ENCODE measurements around the gene FILIP1.

Gene FILIP1

GRCh38 chr6:75291744-75292143 lies 201.9 kb downstream of the FILIP1 start:
- DNase-seq (ENCODE audit: low read depth in 2 of 2), result no peak

DNA sequence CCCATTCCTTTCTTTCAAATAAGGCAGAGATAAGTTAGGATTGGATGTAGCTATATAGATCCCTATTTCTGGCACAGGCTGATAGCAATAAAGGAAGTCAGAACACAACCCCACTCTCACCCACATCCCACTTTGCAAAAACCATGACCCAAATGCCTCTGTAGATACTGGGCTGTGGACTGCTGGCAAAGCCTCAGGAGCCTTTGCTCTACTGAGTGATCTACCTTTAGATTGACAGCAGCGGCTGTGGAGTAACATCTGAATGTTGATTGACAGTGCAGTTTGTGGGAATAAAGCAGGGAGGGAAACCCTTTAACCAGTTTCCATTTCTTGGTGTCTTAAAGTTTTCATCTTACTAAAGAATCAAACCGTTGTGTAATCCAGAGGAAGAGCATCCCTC lies 202.3 kb downstream of the FILIP1 start:
- DNase-seq (ENCODE audit: low read depth in 2 of 2), result no peak

GRCh38 chr6:75290136-75290945 lies 203.3 kb downstream of the FILIP1 start:
- no peak for DNase-seq (ENCODE audit: low read depth in 2 of 2)

- no peak for DNase-seq (ENCODE audit: low read depth in 2 of 2)
These were observed 205.6 kb downstream of the FILIP1 start for GRCh38 chr6:75288023-75288422.

- no peak for DNase-seq (ENCODE audit: low read depth in 2 of 2)
These were observed 206.2 kb downstream of the FILIP1 start for GRCh38 chr6:75287424-75287823.

GRCh38 chr6:75286955-75287354 lies 206.6 kb downstream of the FILIP1 start:
- no peak for DNase-seq (ENCODE audit: low read depth in 2 of 2)

DNA sequence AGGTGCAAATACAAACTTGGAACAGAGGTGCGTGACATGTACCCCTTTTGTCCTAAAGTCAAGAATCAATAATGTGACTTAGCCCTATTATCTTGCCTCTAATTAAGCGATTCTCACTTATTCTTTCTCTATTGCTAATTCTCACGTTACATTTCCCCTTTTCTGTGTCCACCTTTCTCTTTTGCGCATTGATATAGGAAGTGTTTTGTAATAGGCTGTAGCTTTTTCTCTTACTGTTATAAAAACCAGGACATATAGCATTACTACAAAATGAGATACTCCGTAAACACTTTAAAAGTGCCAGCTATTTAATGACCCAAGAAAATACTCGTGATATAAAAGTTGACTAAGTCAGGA lies 208.3 kb downstream of the FILIP1 start:
- no peak for DNase-seq (ENCODE audit: low read depth in 2 of 2)

- peak; percentile 93 to 96 for DNase-seq (ENCODE audit: low read depth in 2 of 2)
These were observed 208.8 kb downstream of the FILIP1 start, which contains the start of gene TMEM30A for GRCh38 chr6:75284632-75285282. Gene TMEM30A, minus strand, starts transcription at chr6:75284792. Its CDS starts 154 bp downstream, at chr6:75284638.

- DNase-seq (ENCODE audit: low read depth in 2 of 2), result peak in 1 of 2 donors; percentile 4
These were observed 209.5 kb downstream of the FILIP1 start for GRCh38 chr6:75283907-75284631.

GRCh38 chr6:75282706-75283105 lies 210.9 kb downstream of the FILIP1 start:
- DNase-seq (ENCODE audit: low read depth in 2 of 2), result no peak

DNA sequence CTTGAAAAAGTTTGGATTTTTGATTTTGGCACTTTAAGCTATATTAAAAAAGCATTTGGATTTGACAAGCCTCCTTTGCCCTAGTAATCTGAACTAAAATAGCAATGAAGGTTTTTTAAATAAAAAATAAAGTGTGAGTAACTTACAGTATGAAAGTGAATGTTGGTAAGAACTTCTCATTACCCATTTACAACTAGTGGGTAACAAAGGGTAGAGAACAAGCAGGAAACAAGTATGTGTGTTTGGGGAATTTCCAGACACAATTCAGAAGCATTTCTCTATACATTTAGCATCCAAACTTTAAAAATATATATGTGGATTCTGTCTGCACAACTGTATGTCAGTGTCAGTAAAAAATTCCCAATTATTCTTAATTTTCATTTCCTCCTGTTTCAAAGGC lies 211.9 kb downstream of the FILIP1 start:
- no peak for DNase-seq (ENCODE audit: low read depth in 2 of 2)

DNA sequence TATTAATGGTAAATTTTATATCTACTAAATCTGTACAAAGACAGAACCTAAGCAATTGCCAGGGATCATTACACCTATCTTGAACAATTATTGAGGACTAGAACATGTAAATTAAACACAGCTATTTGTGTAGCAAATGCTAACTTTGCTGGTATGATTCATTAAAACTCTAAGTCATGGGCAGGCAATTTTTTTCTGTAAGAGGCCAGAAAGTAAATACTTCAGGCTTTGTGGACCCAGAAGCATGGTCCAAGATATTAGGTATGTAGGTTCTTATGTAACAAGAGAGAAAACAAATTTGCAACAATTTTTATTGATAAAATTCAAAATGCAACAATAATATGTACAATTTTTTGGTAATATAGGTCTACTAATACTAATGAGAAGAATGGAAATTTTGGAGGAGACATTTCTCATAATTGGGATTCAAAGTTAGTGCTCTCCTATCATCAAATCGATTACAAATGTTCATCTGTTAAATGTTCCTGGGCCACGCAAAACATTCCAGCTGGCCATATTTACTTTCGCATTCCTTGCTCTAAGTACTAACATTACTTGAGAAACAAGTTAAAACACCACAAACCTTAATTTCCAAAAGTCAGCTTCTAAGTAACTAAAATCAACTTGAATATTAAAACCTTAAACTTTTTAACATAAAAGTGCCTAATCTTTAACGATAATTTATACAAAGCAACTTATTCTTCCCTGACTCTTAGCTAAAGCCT lies 213.3 kb downstream of the FILIP1 start:
- no peak for DNase-seq (ENCODE audit: low read depth in 2 of 2)

GRCh38 chr6:75279418-75279817 lies 214.2 kb downstream of the FILIP1 start:
- DNase-seq (ENCODE audit: low read depth in 2 of 2), result no peak

DNA sequence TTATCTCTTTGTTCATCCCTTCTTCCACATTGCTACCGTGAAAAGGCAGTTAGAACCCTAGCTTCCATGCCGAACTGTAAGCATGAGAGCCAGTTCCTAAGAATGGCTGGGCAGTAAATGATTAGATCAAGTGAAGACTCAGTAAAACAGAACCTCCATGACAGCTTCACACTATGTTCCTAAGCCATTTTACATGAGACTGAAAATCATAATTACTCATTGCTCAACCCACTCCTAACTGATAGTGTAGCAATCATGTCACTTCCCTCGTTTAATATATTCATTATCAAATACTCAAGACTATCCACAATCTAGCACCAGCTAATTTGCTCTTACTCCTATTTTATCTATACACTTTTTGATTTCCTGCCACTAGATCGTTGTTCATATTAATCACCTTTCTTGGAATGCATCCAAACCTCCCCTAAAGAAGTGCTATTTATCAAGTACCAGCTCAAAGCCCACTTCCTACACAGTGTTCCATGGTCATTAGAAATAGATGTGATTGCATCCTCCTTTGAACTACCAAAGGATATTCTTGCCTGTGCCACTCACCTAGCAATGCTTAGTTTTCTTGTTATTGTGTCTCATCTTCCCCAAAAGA lies 215.0 kb downstream of the FILIP1 start:
- no peak for DNase-seq (ENCODE audit: low read depth in 2 of 2)

DNA sequence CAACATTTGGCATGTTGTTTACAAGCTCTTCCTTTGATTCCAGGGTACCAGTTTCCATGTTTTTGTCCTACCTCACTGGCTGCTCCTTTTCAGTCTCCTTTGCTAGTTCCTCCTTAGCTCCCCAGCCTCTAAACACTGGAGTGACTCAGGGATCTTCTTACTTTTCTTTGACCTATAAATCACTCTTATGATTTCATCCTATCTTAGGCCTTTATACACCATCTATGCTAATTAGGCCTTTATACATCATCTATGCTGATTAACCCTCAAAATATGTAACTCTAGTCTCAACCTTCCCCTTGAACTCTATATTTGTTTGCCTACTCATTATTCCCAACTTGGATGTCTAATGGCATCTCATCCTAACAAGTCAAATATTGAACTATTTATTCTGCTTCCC lies 218.5 kb downstream of the FILIP1 start:
- DNase-seq (ENCODE audit: low read depth in 2 of 2), result no peak

DNA sequence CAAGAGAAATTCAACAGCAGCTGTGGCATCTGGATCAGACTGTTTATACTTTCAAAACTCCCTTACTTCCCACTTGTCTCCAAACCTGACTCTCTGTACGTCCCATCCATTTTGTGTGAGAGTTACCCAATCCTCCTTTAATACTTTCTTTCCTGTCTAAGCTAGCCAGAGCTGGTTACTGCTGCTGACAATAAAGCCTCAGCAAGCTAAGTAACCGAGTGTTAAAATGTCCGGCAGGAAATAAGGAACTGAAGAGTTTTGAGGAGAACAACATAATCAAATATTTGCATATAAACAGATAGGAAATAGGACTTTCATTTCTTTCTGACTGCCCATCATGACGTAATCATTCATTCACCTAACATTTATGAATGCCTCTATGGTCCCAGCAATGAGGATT lies 220.6 kb downstream of the FILIP1 start:
- no peak for DNase-seq (ENCODE audit: low read depth in 2 of 2)

DNA sequence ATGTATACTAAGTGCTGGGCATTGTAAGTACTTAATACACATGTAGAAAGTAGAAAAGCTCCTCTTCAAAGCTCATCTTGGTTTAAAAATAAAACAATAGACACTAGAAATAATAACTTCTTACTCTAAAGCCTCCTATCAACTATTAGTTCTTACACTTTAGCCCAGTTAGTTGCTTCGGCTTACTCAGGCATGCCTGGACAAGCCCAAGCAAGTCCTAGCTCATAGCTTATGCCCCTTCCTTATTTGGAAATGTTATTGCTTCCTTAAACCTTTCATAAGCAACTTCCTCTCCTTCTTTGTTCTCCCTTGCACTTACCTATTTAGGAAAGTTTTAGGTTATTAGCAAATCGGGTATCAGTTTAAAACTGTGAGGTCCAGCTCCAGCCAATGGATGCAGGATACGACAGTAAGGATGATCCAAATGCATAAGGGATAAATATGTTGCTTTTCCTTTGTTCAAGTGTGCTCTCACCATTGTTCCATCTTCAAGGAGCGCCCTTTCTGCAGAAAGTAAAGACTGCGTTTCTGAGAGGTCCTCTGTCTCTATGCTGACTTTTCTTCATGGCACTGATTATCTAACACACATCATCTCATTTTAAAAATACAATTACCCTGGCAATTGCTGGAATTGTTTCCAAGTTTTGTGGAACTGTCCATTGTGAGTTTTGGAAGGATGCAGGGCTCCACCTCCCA lies 221.3 kb downstream of the FILIP1 start:
- DNase-seq (ENCODE audit: low read depth in 2 of 2), result no peak

- DNase-seq (ENCODE audit: low read depth in 2 of 2), result no peak
These were observed 224.6 kb downstream of the FILIP1 start for GRCh38 chr6:75268988-75269354.

DNA sequence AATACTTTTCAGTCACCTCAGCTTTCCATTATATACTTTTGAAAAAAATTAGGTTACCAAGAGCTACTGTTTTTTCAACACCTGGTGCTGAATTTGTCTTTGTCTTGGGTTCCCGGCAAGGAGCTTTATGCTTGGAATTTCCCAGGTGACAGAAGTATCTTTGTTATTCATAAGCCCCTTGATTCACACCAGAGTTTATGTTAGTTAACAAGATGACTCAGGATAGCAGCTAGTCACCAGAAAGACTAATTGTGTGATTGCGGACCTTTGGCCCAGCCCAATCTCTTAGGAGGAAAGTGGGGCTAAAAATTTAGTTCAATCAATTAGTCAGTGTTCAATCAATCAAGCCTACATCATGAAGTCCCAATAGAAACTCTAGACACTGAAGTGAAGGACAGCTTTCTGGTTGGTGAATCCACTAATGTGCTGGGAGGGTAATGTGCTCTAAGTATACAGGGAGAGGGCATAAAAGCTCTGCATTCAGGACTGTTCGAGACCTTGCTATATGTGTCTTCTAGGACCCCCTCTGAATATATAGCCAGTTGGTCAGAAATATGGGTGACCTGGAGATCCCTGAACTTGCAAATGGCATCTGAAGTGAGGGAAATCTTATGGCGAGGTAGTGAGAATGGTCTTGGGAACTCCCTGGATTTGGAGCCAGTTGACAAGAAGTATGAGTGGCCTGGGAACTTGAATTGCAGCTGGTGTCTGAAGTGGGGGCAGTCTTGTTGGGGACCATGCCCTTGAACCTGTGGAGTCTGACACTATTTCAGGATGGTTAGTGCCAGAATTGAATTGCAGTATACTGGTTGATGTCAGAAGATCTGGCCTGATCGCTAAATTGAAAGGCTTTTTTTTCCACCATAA lies 225.2 kb downstream of the FILIP1 start:
- no peak for DNase-seq (ENCODE audit: low read depth in 2 of 2)

- DNase-seq (ENCODE audit: low read depth in 2 of 2), result no peak
These were observed 226.1 kb downstream of the FILIP1 start for GRCh38 chr6:75267461-75267860.
